HL-60 (cell line): ENCODE measurements around the gene EIF3B.

Experiments
- DNase-seq, 2 experiments: peaks; one replicate each; pipeline ENCODE4 v3.0.0-alpha.2; 2010 to 2020; ENCODE audit warnings: low read depth in 1 of 2, low spot score in 1 of 2
- H3K27ac ChIP-seq: fragments of 250-450 bp; sonication (Bioruptor Pico); replicated peaks from 2 replicates; pipeline ENCODE4 v1.5.1; 2020; ENCODE audit warnings: mild to moderate bottlenecking, moderate library complexity
- H3K27me3 ChIP-seq: fragments of 250-450 bp; sonication (Bioruptor Pico); 2 replicates; pipeline ENCODE4 v1.5.1; 2021; ENCODE audit warnings: mild to moderate bottlenecking, moderate library complexity; ENCODE audit not compliant: insufficient read depth, poor library complexity, severe bottlenecking
- H3K4me3 ChIP-seq: replicated peaks from 2 replicates; pipeline ENCODE4 v1.5.1; 2011; ENCODE audit warnings: mild to moderate bottlenecking, control low read depth, low read length; ENCODE audit not compliant: insufficient read depth
- GABPA ChIP-seq: IDR thresholded peaks from 2 replicates; pipeline ENCODE4 v1.6.1; 2012; ENCODE audit warnings: low read depth
- POLR2AphosphoS5 ChIP-seq: IDR thresholded peaks from 2 replicates; pipeline ENCODE4 v1.6.1; 2012; ENCODE audit warnings: low read depth
- SPI1 ChIP-seq: IDR thresholded peaks from 2 replicates; pipeline ENCODE4 v1.6.1; 2012; ENCODE audit warnings: low read depth, mild to moderate bottlenecking, borderline replicate concordance
- TF ChIP-seq, protein P1 (sequence below): IDR thresholded peaks from 2 replicates; pipeline ENCODE4 v1.6.1; 2012; ENCODE audit warnings: low read depth; ENCODE audit not compliant: insufficient replicate concordance
- TF ChIP-seq, protein P2 (sequence below): IDR thresholded peaks from one replicate; pipeline ENCODE4 v1.5.1; 2011; ENCODE audit warnings: low read length, control low read depth, inconsistent platforms; ENCODE audit not compliant: insufficient read depth

EIF3B gene

DNA sequence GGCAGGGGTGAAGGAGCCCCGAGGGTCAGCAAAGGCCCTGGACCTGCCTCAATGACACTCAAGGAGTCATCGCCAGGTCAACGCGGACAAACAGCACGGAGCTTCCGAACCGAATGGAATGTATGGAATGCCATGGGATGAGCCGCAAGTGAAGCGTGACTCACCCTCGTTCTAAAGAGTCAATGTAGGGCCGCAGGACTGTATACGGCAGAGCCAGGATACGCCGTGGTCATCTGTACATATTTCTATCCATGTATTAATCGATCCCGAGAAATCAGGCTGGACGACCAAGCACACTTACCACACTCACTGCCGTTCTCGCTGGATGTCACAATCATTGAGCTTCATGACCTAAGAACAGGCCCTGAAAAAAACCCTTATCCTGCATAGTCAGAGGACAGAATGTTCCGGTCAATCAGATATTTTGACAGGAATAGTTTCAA, 44.7 kb upstream of the EIF3B start:
- Histone ChIP-seq H3K27ac (no peak overlapping the region), H3K4me3 (no peak overlapping the region), H3K27me3 (no peaks in the 10 kb centered on the region)
- DNase-seq = no peak
- TF ChIP-seq GABPA (no peak), SPI1 (no peak), POLR2AphosphoS5 (no peak)
- TF ChIP-seq, protein P1, sequence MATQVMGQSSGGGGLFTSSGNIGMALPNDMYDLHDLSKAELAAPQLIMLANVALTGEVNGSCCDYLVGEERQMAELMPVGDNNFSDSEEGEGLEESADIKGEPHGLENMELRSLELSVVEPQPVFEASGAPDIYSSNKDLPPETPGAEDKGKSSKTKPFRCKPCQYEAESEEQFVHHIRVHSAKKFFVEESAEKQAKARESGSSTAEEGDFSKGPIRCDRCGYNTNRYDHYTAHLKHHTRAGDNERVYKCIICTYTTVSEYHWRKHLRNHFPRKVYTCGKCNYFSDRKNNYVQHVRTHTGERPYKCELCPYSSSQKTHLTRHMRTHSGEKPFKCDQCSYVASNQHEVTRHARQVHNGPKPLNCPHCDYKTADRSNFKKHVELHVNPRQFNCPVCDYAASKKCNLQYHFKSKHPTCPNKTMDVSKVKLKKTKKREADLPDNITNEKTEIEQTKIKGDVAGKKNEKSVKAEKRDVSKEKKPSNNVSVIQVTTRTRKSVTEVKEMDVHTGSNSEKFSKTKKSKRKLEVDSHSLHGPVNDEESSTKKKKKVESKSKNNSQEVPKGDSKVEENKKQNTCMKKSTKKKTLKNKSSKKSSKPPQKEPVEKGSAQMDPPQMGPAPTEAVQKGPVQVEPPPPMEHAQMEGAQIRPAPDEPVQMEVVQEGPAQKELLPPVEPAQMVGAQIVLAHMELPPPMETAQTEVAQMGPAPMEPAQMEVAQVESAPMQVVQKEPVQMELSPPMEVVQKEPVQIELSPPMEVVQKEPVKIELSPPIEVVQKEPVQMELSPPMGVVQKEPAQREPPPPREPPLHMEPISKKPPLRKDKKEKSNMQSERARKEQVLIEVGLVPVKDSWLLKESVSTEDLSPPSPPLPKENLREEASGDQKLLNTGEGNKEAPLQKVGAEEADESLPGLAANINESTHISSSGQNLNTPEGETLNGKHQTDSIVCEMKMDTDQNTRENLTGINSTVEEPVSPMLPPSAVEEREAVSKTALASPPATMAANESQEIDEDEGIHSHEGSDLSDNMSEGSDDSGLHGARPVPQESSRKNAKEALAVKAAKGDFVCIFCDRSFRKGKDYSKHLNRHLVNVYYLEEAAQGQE = no peak
- TF ChIP-seq, protein P2, sequence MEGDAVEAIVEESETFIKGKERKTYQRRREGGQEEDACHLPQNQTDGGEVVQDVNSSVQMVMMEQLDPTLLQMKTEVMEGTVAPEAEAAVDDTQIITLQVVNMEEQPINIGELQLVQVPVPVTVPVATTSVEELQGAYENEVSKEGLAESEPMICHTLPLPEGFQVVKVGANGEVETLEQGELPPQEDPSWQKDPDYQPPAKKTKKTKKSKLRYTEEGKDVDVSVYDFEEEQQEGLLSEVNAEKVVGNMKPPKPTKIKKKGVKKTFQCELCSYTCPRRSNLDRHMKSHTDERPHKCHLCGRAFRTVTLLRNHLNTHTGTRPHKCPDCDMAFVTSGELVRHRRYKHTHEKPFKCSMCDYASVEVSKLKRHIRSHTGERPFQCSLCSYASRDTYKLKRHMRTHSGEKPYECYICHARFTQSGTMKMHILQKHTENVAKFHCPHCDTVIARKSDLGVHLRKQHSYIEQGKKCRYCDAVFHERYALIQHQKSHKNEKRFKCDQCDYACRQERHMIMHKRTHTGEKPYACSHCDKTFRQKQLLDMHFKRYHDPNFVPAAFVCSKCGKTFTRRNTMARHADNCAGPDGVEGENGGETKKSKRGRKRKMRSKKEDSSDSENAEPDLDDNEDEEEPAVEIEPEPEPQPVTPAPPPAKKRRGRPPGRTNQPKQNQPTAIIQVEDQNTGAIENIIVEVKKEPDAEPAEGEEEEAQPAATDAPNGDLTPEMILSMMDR = no peak

DNA sequence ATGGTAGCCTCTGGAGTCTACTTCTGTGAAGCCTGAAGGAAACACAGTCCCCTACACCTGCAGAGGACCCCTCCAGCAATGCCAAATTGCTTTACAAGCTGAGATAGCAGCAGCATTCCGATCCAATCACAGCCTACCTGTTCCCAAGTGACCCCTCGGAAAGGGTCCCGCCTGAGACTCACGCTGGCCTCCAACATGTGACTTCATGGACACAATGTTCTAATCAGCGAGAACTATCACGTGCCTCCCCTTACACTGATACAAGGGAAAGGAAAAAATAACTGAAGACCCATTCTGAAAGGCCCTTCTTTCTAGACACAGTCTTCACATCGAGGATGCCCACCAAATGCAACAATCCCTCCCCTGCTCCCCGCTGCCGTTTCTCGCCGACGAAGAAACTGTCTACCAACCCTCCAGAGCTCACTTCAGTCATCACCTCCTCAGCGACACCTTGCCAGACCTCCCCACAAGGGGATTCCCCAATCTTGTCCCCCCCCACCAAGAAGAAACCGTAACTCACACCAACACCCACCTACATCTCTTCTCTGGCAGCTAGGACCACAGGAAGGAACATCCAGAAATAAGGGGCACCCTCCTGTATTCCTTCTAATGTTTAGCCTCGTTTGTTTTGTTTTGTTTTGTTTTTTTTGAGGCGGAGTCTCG, 42.2 kb upstream of the EIF3B start:
- H3K27me3 ChIP-seq = no peaks in the 10 kb centered on the region
- no peak overlapping the region for H3K4me3 ChIP-seq
- TF ChIP-seq, protein P2 = no peak
- no peak for TF ChIP-seq SPI1
- TF ChIP-seq, protein P1 = no peak
- no peak for TF ChIP-seq POLR2AphosphoS5
- no peak for TF ChIP-seq GABPA

DNA sequence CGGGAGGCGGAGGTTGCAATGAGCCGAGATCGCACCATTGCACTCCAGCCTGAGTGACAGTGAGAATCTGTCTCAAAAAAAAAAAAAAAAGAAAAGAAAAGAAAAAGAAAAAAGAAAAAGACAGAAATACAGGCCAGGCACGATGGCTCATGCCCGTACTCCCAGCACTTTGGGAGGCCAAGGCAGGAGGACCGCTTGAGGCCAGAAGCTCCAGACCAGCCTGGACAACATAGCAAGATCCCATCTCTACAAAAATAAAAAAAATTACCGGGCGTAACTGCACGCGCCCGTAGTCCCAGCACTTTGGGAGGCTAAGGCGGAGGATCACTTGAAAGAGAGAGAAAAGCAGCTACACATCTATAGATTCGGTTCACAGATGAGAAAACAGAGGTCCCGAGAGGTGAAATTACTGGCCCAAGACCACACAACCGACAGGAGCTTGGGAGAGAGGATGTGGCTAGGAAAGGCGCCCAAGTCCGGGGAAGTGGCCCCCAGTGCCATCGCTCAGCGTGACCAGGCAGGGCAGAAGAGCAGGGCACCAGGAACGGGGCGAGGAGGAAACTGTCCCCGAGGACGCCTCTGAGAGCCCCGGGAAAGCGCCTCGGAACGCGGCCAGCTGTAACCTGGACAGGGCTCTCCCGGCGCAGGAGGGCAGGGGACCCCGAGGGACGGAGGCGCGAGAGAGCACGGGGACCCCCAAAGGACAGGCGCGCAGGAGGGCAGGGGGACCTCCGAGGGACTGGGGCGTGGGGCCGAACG, 41.0 kb upstream of the EIF3B start:
- Histone ChIP-seq H3K27ac (peak overlapping the region; percentile 64), H3K27me3 (no peaks in the 10 kb centered on the region), H3K4me3 (peak overlapping the region; percentile 91)
- TF ChIP-seq SPI1 (no peak), POLR2AphosphoS5 (no peak), GABPA (no peak)
- TF ChIP-seq, protein P1 = no peak
- TF ChIP-seq, protein P2 = no peak
- DNase-seq = peak in 1 of 2 experiments; percentile 21

More for the DNA sequence above, 42.2 kb upstream of the EIF3B start:
- no peak for DNase-seq
- no peak overlapping the region for H3K27ac ChIP-seq
